Stimulated activated CD4-positive, alpha-beta T cell treated with anti-CD3 and anti-CD28 coated beads, Interleukin-12 subunit alpha, Interleukin-12 subunit beta, amount 100 ng/mL, for 4 hours (primary cell): ENCODE measurements around the gene GJD2.

ENCODE experiments used
- DNase-seq: peaks from one replicate; pipeline ENCODE4 v3.0.0-alpha.2; 2020

Gene GJD2

DNA sequence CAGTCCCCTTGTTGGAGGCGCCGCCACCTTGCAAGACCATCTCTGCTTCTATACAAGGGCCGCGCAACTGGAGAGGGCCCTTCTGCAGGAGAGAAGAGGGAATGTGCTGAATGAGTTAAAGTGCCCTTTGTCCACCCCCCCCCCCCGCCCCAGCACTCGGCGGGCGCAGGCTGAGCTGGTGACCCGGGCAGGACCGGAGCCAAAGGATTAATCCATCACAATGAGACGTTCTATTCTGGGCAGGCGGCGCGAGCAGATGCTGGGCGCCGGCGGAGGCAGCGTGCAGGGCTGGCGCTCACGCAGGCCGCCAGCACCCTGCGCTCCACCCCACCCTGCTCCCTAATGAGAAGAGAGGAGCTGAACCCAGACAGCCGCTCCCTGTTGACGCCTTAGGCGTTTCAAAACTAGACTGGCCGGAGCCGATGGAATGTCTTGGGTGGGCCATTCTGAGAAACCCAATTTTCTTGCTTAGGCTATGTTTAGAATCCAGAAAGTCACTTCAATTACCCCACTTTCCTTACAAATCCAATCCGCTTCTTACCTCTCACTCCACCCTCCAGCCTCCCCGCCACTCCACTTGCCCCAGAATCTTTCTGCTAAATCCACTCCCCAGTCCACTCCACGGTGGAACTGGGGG lies 32.9 kb downstream of the GJD2 start:
- DNase-seq = no peak

- no peak for DNase-seq
Observed at GRCh38 chr15:34721157-34721801, 33.5 kb downstream of the GJD2 start.

GRCh38 chr15:34719695-34720094 lies 35.1 kb downstream of the GJD2 start:
- no peak for DNase-seq

DNA sequence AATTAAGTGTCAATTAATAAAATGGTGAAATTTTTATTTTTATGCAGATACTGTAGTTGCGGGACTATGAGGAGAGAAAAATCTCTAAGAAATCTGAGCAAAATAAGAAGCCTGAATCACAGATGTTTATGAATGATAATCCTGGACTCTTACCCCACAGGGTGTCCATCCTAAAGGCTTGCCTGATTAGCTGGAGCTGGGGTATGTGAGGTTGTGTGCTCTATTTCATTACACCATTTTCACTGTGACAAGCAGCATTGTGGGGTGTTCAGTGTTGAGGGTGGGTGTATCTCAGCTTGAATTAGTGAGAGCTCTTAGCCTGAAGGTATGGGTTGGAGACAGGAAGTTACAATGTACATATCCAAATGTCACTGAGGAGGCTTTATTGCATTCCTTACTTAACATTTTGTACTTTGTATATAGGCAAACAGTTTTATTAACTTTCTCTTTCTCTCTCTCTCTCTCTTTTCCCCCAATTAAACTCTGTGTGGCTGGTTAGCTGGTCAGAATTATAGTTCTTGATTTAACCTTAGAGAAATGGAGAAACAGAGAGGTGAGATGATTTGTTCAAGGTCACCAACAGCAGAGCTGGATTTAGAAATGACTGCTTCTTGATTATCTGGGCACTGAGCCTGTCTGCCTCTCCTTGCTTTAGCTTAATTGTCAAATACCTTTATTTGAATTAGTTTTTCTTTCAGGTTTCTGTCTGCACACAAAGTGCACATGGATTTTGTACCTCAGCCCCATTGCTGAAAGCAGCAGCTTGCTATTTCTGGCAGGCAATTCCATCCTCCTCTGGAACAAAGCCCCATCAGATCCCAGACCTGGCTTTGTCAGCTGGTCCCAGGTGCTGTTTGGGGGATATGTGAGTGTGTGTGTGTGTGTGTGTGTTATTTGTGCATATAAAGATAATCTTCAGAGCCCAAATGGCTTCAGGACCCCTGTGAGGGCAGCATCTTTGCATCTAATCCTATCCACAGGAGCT lies 35.8 kb downstream of the GJD2 start:
- no peak for DNase-seq

DNA sequence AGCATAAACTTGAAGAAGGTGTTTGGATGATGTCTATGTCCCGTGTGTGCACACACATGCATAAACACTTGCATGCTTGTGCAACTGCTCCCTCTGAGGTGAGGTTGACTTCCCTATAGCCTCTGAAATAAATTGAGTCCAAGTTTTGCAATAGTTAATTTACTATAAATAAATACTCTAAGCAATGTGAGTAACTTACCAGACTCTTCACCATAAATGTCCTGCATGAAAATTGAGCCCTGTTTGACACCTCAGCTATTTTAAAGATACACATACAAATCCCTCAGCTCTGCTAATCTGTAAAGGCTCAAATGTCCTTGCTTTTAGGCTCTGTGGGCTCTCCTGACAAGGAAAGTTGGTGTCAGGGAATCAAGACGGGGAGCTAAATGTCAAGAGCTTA lies 37.1 kb downstream of the GJD2 start:
- DNase-seq = no peak

DNA sequence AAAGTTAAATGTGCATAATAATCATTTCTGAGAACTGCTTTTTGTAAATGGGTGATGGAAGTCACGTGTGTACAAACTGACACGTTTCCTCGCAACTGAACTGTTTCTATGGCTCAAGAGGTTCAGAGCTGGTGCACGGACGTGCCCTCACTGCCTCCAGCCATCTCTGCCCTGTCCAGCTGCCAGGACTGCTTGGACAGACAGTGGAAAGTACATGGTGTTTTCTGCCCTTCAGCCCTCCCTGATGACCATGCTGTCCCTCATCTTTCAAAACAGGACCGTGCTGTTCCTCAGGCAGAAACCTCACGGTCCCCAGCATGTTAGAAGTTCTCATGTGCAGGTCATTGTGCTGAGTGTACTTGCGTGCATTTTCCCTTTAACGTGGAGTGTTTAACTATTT lies 38.7 kb downstream of the GJD2 start:
- DNase-seq = no peak

- DNase-seq = no peak
Observed at GRCh38 chr15:34714476-34715121, 40.2 kb downstream of the GJD2 start.

DNA sequence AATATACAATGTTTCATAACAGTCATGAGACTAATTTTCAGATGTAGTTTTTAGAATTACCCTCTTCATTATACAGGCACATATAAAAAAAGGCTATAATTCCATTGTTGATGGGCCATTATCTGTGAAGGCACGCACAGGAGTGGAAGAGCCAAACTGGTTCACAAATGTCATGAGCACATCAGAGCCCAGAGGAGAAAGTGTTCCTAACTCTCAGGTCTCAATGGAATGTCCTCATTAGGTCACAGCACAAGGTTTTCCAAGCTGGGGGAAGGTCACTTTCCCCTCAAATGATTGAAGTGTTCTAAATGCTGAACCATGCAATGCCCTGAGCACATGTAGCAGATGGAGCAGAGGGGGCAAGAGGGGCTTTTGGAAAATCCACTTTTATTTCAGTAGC lies 41.2 kb downstream of the GJD2 start:
- no peak for DNase-seq

DNA sequence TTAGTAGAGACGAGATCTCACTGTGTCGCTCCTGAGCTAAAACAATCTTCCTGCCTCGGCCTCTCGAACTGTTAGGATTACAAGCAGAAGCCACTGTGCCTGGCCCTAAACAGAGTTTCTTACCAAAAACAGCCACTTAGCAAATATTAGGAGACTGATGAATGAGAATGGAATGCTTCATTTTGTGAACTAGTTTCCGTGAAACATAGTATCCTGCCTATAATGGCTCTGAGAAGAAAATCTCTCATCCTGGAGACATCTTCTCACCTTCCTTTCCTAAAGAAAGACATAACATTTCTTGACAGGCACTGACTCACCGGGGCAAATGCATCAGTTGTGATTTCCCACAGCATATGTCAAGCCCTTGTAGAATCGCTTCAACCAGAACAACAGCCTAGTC lies 44.9 kb downstream of the GJD2 start:
- no peak for DNase-seq

- no peak for DNase-seq
Observed at GRCh38 chr15:34708422-34708821, 46.4 kb downstream of the GJD2 start.

- DNase-seq = no peak
Observed at GRCh38 chr15:34701536-34701935, 53.3 kb downstream of the GJD2 start.
